Right ventricle myocardium superior (tissue), 1 donor: ENCODE data around the gene GBP3. TPM values are rescaled to one million over a fixed set of nuclear protein-coding genes. Genes with fewer than 3 reads are reported as not detected.
"Not testable (repeated sequence)": the region's sequence is repeated elsewhere in the genome, so short reads cannot be mapped to it uniquely, and the experiment has no call there.

Source experiments
- ATAC-seq: fragments of 200-7000 bp; cut with Tn5 transposase; one replicate; pipeline ENCODE4 v1.9.1; 2020; ENCODE audit warnings: mild to moderate bottlenecking; ENCODE audit not compliant: poor library complexity
- DNase-seq: peaks from one replicate; pipeline ENCODE4 v3.0.0-alpha.2; 2020
- intact Hi-C: fragments of 100-400 bp; cut with DNase I; formaldehyde crosslinking; loops from one replicate; pipeline ENCODE4 v1.11.2; 2022
- long read RNA-seq: library from polyadenylated mRNA; unstranded; transcript quantifications from one replicate; pipeline ENCODE4 v2.0.0, GENCODE V29; 2021
- total RNA-seq: library from RNA; stranded (reverse); fragmentation: NEBNext Ultra II Directional; extraction: Animal tissue kit (Norgen Biotek cat#: 25700); gene quantifications from one replicate; pipeline ENCODE4 v1.2.1, GENCODE V29; 2021
- donor health status: DM: no; HTN: yes; CAD: no; lungs with severe emphysema.

Gene GBP3
- 6.6 TPM for total RNA-seq
- long read RNA-seq, partial matches to known transcripts, result 2 of 10 reads
- long read RNA-seq, other reads (novel, unspliced or antisense), result 6 of 10 reads

- intact Hi-C loops, result no loop called here
- DNase-seq, result no peak
- peak; percentile 80 for ATAC-seq
Measured at GRCh38 chr1:89022167-89022959, at the start of gene GBP3. TSS of gene GBP3 (minus strand) at chr1:89022866. CDS start at chr1:89020721, 2,145 bp downstream.

GRCh38 chr1:89070509-89070908 lies 47.8 kb upstream of the GBP3 start:
- intact Hi-C loops, result no loop called here
- ATAC-seq (no peak), DNase-seq (no peak)

- ATAC-seq (no peak), DNase-seq (no peak)
- intact Hi-C loops, result no loop called here
Measured at GRCh38 chr1:89069951-89070350, 47.3 kb upstream of the GBP3 start.

GRCh38 chr1:89068291-89068690 lies 45.6 kb upstream of the GBP3 start:
- DNase-seq, result no peak
- intact Hi-C loops, result no loop called here
- ATAC-seq, result no peak

GRCh38 chr1:89065079-89065868 lies 42.6 kb upstream of the GBP3 start, which contains the start of gene GBP1:
TSS of gene GBP1 (minus strand) at chr1:89065208. CDS start at chr1:89063234, 1,974 bp downstream.
- ATAC-seq, result peak; percentile 92
- intact Hi-C loops, result no loop called here
- no peak for DNase-seq

GRCh38 chr1:89064632-89065031 lies 42.0 kb upstream of the GBP3 start:
- no peak for DNase-seq
- ATAC-seq, result peak; percentile 67
- intact Hi-C loops, result no loop called here

- intact Hi-C loops, result no loop called here
- DNase-seq (no peak), ATAC-seq (no peak)
Measured at GRCh38 chr1:89063094-89063493, 40.4 kb upstream of the GBP3 start.

- ATAC-seq, result no peak
- intact Hi-C loops, result no loop called here
- no peak for DNase-seq
Measured at GRCh38 chr1:89060091-89060490, 37.4 kb upstream of the GBP3 start.

- intact Hi-C loops, result no loop called here
- no peak for ATAC-seq
Measured at GRCh38 chr1:89051955-89052312, 29.3 kb upstream of the GBP3 start.

GRCh38 chr1:89051300-89051954 lies 28.8 kb upstream of the GBP3 start:
- no peak for ATAC-seq
- intact Hi-C loops, result no loop called here
- DNase-seq, result no peak

More at GRCh38 chr1:89051955-89052312, 29.3 kb upstream of the GBP3 start:
- DNase-seq, result no peak

GRCh38 chr1:89050649-89051033 lies 28.0 kb upstream of the GBP3 start:
- intact Hi-C loops, result no loop called here
- DNase-seq (no peak), ATAC-seq (no peak)

- DNase-seq, intact Hi-C loops: not testable (repeated sequence)
Measured at GRCh38 chr1:89049901-89050648, 27.4 kb upstream of the GBP3 start.

GRCh38 chr1:89049187-89049586 lies 26.5 kb upstream of the GBP3 start:
- intact Hi-C loops, DNase-seq, ATAC-seq: not testable (repeated sequence)

More at GRCh38 chr1:89049901-89050648, 27.4 kb upstream of the GBP3 start:
- not testable (repeated sequence) for ATAC-seq

GRCh38 chr1:89047734-89048133 lies 25.1 kb upstream of the GBP3 start:
- DNase-seq (no peak), ATAC-seq (no peak)
- intact Hi-C loops, result no loop called here

- DNase-seq, ATAC-seq, intact Hi-C loops: not testable (repeated sequence)
Measured at GRCh38 chr1:89046318-89047183, 23.9 kb upstream of the GBP3 start.

GRCh38 chr1:89044970-89045721 lies 22.5 kb upstream of the GBP3 start:
- no peak for ATAC-seq
- intact Hi-C loops, result no loop called here
- no peak for DNase-seq

- intact Hi-C loops, result no loop called here
- ATAC-seq (no peak), DNase-seq (no peak)
Measured at GRCh38 chr1:89043940-89044339, 21.3 kb upstream of the GBP3 start.
